Left cardiac atrium (tissue), 4 donors: ENCODE data around the gene CORT. TPM values are rescaled to one million over a fixed set of nuclear protein-coding genes. Genes with fewer than 3 reads are reported as not detected.
"Not testable (repeated sequence)": the region's sequence is repeated elsewhere in the genome, so short reads cannot be mapped to it uniquely, and the experiment has no call there.

Experiments used
- ATAC-seq, 2 donors: fragments of 200-7000 bp; cut with Tn5 transposase; one replicate each; pipeline ENCODE4 v1.9.1; 2020; ENCODE audit warnings: mild to moderate bottlenecking in 2 of 2, moderate library complexity in 2 of 2
- DNase-seq: peaks from one replicate; pipeline ENCODE4 v3.0.0-alpha.2; 2020
- intact Hi-C, 2 donors: fragments of 100-400 bp; cut with DNase I; formaldehyde crosslinking; loops; one replicate each; pipeline versions ENCODE4 v1.14.1 to v1.15.1; 2022 to 2023
- total RNA-seq, 2 donors: library from RNA; stranded (reverse); fragmentation: NEBNext Ultra II Directional; extraction: Animal tissue kit (Norgen Biotek cat#: 25700); gene quantifications; one replicate each; pipeline ENCODE4 v1.2.1, GENCODE V29; 2021
- donor health status: DM: no; HTN: yes; CAD: no.
- donor health status: DM: no; HTN: yes; CAD: no; lungs with severe emphysema.
- donor health status: DM: yes; HTN: yes; CAD: no.
- donor health status: Dilated cardiomyopathy.

CORT gene
- total RNA-seq, 2 donors from 2014 or later = not detected

GRCh38 chr1:10471411-10472219, 21.8 kb downstream of the CORT start:
- DNase-seq (no peak), ATAC-seq (no peak)
- intact Hi-C loops = no loop called here

- ATAC-seq (peak; percentile 90 to 93), DNase-seq (peak; percentile 95)
- intact Hi-C loops = no loop called here
Observed at GRCh38 chr1:10472220-10473144, 22.7 kb downstream of the CORT start, which contains the start of gene DFFA. Gene DFFA (minus strand): TSS chr1:10472529. CDS start chr1:10472458, 71 bp downstream.

GRCh38 chr1:10473145-10473765, 23.4 kb downstream of the CORT start:
- ATAC-seq = no peak
- DNase-seq = no peak
- intact Hi-C loops = no loop called here

- ATAC-seq, DNase-seq, intact Hi-C loops: not testable (repeated sequence)
Observed at GRCh38 chr1:10474309-10474612, 24.4 kb downstream of the CORT start.

GRCh38 chr1:10474613-10475507, 25.0 kb downstream of the CORT start, which contains the start of gene PEX14:
Gene PEX14 (plus strand): TSS chr1:10474950. CDS start chr1:10474967, 17 bp downstream.
- peak; percentile 90 for DNase-seq
- intact Hi-C loops = no loop called here
- ATAC-seq = peak; percentile 90 to 94

- intact Hi-C loops = no loop called here
Observed at GRCh38 chr1:10475510-10475909, 25.7 kb downstream of the CORT start.

GRCh38 chr1:10479296-10479695, 29.5 kb downstream of the CORT start:
- no peak for ATAC-seq
- intact Hi-C loops = no loop called here
- no peak for DNase-seq

More at GRCh38 chr1:10475510-10475909, 25.7 kb downstream of the CORT start:
- DNase-seq = no peak
- no peak for ATAC-seq

- DNase-seq (no peak), ATAC-seq (no peak)
- intact Hi-C loops = no loop called here
Observed at GRCh38 chr1:10480614-10481013, 30.8 kb downstream of the CORT start.

GRCh38 chr1:10484521-10484920, 34.7 kb downstream of the CORT start:
- peak; percentile 46 to 78 for ATAC-seq
- intact Hi-C loops = no loop called here

GRCh38 chr1:10489291-10490055, 39.6 kb downstream of the CORT start:
- no peak for ATAC-seq
- intact Hi-C loops = loop anchor here in 1 of 2 donors (10.0 kb wide), 1 partner anchor 115 kb away; no protein-coding TSS in a partner anchor
- DNase-seq = no peak

More at GRCh38 chr1:10484521-10484920, 34.7 kb downstream of the CORT start:
- no peak for DNase-seq

- DNase-seq (no peak), ATAC-seq (no peak)
- intact Hi-C loops = loop anchor here in 1 of 2 donors (10.0 kb wide), 1 partner anchor 116 kb away; no protein-coding TSS in a partner anchor
Observed at GRCh38 chr1:10490286-10490970, 40.6 kb downstream of the CORT start.

GRCh38 chr1:10494418-10494753, 44.6 kb downstream of the CORT start:
- ATAC-seq = no peak
- intact Hi-C loops = loop anchor here in 1 of 2 donors (2.0 to 10.0 kb wide), 2 partner anchors 64 to 120 kb away; partner anchors contain the start of gene CENPS
- no peak for DNase-seq

GRCh38 chr1:10494754-10495474, 45.1 kb downstream of the CORT start:
- intact Hi-C loops = loop anchor here in 1 of 2 donors (2.0 to 10.0 kb wide), 2 partner anchors 64 to 120 kb away; partner anchors contain the start of gene CENPS
- ATAC-seq (peak; percentile 85 to 91), DNase-seq (peak; percentile 70)

- DNase-seq (no peak), ATAC-seq (no peak)
- intact Hi-C loops = loop anchor here in 1 of 2 donors (2.0 to 10.0 kb wide), 2 partner anchors 65 to 121 kb away; partner anchors contain the start of gene CENPS
Observed at GRCh38 chr1:10495475-10495817, 45.6 kb downstream of the CORT start.

GRCh38 chr1:10495952-10496351, 46.1 kb downstream of the CORT start:
- DNase-seq (no peak), ATAC-seq (no peak)
- intact Hi-C loops = loop anchor here in 1 of 2 donors (2.0 to 10.0 kb wide), 2 partner anchors 65 to 121 kb away; partner anchors contain the start of gene CENPS

- intact Hi-C loops = loop anchor here in 1 of 2 donors (10.0 kb wide), 1 partner anchor 122 kb away; no protein-coding TSS in a partner anchor
- ATAC-seq (no peak), DNase-seq (no peak)
Observed at GRCh38 chr1:10497109-10497508, 47.3 kb downstream of the CORT start.
